Transverse colon (tissue), 4 donors: ENCODE results near the gene VASH2.

ENCODE experiments used
- CTCF ChIP-seq, 5 experiments: fragments of 200-600 bp in 3 of 5; fragments of 450-650 bp in 2 of 5; sonication (generic) in 3 of 5; IDR thresholded peaks; 1 replicate in 2 of 5; 2 replicates in 3 of 5; pipeline ENCODE4 v1.5.1; 2016 to 2017; ENCODE audit warnings: antibody characterized with exemption in 5 of 5, inconsistent platforms in 3 of 5, mild to moderate bottlenecking in 2 of 5, moderate library complexity in 1 of 5
- EP300 ChIP-seq: sonication (generic); formaldehyde crosslinking; IDR thresholded peaks from one replicate; pipeline ENCODE4 v1.6.1; 2017; ENCODE audit warnings: antibody characterized with exemption, low read depth
- POLR2A ChIP-seq: fragments of 450-650 bp; IDR thresholded peaks from one replicate; pipeline ENCODE4 v1.6.1; 2016; ENCODE audit warnings: antibody characterized with exemption, mild to moderate bottlenecking, moderate library complexity
- POLR2AphosphoS5 ChIP-seq, 3 donors: sonication (generic); formaldehyde crosslinking; IDR thresholded peaks; one replicate each; pipeline ENCODE4 v1.6.1; 2016; ENCODE audit warnings: antibody characterized with exemption in 3 of 3

GRCh38 chr1:212960932-212961331 lies 10.6 kb downstream of the VASH2 start:
- TF ChIP-seq CTCF (IDR thresholded peaks at IDR 0.05) (no peak), EP300 (no peak), POLR2AphosphoS5 (IDR thresholded peaks at IDR 0.05) (no peak), POLR2A (no peak)
